ENCODE measurements around the gene GAL3ST1.

DNA sequence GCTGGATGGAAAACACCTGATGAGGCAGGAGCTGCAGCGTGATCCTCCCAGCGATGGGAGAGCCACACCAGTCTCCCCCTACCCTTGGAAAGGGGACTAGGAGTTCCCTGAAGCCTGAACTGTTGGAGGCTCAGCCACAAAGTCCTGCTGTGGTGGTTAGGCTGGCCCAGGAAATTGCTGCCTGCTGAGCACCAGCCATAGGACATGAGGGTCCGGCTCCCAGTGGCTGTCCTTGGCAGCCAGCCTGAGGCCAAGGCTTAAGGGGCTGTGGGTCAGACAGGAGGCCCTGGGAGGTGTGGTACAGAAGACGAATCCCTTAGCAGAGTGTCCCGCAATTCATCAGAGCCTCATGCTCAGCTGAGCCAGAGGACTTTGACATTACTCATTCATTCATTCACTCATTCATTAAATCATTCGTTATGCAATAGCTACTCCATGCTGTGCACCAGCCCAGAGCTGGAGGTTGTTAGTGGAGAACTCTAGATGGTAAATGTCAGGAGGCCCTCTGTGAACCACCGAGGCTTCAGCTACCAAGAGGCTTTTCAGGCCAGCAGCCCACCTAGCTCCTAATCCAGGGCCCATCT is 54.5 kb downstream of the GAL3ST1 start:
- TF ChIP-seq, protein P1, sequence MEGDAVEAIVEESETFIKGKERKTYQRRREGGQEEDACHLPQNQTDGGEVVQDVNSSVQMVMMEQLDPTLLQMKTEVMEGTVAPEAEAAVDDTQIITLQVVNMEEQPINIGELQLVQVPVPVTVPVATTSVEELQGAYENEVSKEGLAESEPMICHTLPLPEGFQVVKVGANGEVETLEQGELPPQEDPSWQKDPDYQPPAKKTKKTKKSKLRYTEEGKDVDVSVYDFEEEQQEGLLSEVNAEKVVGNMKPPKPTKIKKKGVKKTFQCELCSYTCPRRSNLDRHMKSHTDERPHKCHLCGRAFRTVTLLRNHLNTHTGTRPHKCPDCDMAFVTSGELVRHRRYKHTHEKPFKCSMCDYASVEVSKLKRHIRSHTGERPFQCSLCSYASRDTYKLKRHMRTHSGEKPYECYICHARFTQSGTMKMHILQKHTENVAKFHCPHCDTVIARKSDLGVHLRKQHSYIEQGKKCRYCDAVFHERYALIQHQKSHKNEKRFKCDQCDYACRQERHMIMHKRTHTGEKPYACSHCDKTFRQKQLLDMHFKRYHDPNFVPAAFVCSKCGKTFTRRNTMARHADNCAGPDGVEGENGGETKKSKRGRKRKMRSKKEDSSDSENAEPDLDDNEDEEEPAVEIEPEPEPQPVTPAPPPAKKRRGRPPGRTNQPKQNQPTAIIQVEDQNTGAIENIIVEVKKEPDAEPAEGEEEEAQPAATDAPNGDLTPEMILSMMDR (IDR thresholded peaks at IDR 0.05): no peak
- no peak for TF ChIP-seq POLR2A (IDR thresholded peaks at IDR 0.05)
- TF ChIP-seq EP300 (IDR thresholded peaks at IDR 0.05): no peak
- no peak for TF ChIP-seq POLR2AphosphoS5 (IDR thresholded peaks at IDR 0.05)
